Measurements from ENCODE around the gene UBE2D2. TPM values are rescaled to one million over a fixed set of nuclear protein-coding genes. Genes with fewer than 3 reads are reported as not detected.
A peak's percentile ranks its signal among the peaks of the same experiment; 100 is the strongest.
"Not testable (repeated sequence)": the region's sequence is repeated elsewhere in the genome, so short reads cannot be mapped to it uniquely, and the experiment has no call there.

Gene UBE2D2
- total and polyA plus RNA-seq, 2 of the 13 experiments (the other 11 are each of a cell fraction or from before 2014, with no cell fraction given) = 79.1 to 109 TPM

GRCh38 chr5:139512786-139513390 is 48.3 kb upstream of the UBE2D2 start:
- Histone ChIP-seq H3K9ac (ENCODE audit: insufficient read depth, low read depth, low read length) (no peak overlapping the region), H3K4me3 (replicated peaks in 1 of 3; ENCODE audit: insufficient read depth in 1 of 3, low read depth in 2 of 3, low read length in 3 of 3) (no peak overlapping the region), H3K4me1 (ENCODE audit: insufficient read depth, low read length) (peaks cover 11% of the 10 kb centered on the region), H3K36me3 (replicated peaks in 1 of 2; ENCODE audit: control insufficient read depth in 1 of 2, insufficient read depth in 2 of 2, low read length in 2 of 2) (peaks cover 5 to 28% of the 10 kb centered on the region in 2 experiments; a peak in 4 of 5 replicates), H3K9me3 (ENCODE audit: low read length) (no peaks in the 10 kb centered on the region), H2AFZ (ENCODE audit: low read length) (no peak overlapping the region), H3K4me2 (ENCODE audit: low read depth, low read length) (no peak overlapping the region), H3K79me2 (ENCODE audit: insufficient read depth, low read length) (no peaks in the 10 kb centered on the region), H4K20me1 (ENCODE audit: insufficient read depth, low read length) (no peaks in the 10 kb centered on the region), H3K27ac (ENCODE audit: extremely low read length, insufficient read depth, low read length) (no peak overlapping the region), H3K27me3 (ENCODE audit: control insufficient read depth in 1 of 2, insufficient read depth in 2 of 2, low read length in 2 of 2) (no peaks in the 10 kb centered on the region; a peak in 1 of 5 replicates)
- FAIRE-seq (no peak), ATAC-seq (no peak), DNase-seq (ENCODE audit: low spot score) (no peak)
- intact Hi-C loops (cut with micrococcal nuclease; ENCODE audit: unreplicated experiment) = loop anchor here (1.0 kb wide), 1 partner anchor 91 kb away; no protein-coding TSS in a partner anchor
- ChIA-PET POLR2A (interaction anchor here (0.9 to 2.4 kb wide), 6 partner anchors 8 to 91 kb away, joined by 3 to 23 read pairs (median 3); partner anchors contain the start of genes DNAJC18 and UBE2D2), CTCF (ENCODE audit: low intra/inter-chr PET ratio, low total read pairs) (interaction anchor here (1.3 to 3.2 kb wide), 2 partner anchors 90 to 128 kb away, joined by 4 to 60 read pairs; no protein-coding TSS in a partner anchor)
- WGBS (ENCODE audit: low lambda C conversion rate) = 95% methylated on average over 6 of the region's 6 CpGs
- no TSS peak for BruUV-seq (replicated peaks)
- TF ChIP-seq RBM22 (optimal IDR thresholded peaks at IDR 0.05; ENCODE audit: low read length) = peak; percentile 53
- TF ChIP-seq POLR2AphosphoS5 (IDR thresholded peaks at IDR 0.05; ENCODE audit: low read depth, low read length) = 0 out of 2 replicates have a peak, but pooled peaks have one; percentile 36
- 0 out of 2 replicates have a peak, but pooled peaks have one; percentile 3 for TF ChIP-seq ZC3H13 (CRISPR knock-in tag; IDR thresholded peaks at IDR 0.05)
- no peak for TF ChIP-seq ZMYM2 (CRISPR knock-in tag; IDR thresholded peaks at IDR 0.05)
- in situ Hi-C loops (cut with HindIII; ENCODE audit: extremely low pct_ligation_motif_present, low pct_unique_long_range_greater_than_20kb) = no loop called here

- CTCF ChIA-PET (ENCODE audit: low intra/inter-chr PET ratio, low total read pairs) = interaction anchor here (1.3 to 3.2 kb wide), 2 partner anchors 91 to 128 kb away, joined by 4 to 60 read pairs; no protein-coding TSS in a partner anchor
- H3K79me2 ChIP-seq (ENCODE audit: insufficient read depth, low read length); H3K27me3 ChIP-seq (ENCODE audit: control insufficient read depth in 1 of 2, insufficient read depth in 2 of 2, low read length in 2 of 2); H2AFZ ChIP-seq (ENCODE audit: low read length); H3K4me3 ChIP-seq (replicated peaks in 1 of 3; ENCODE audit: insufficient read depth in 1 of 3, low read depth in 2 of 3, low read length in 3 of 3); in situ Hi-C loops (cut with HindIII; ENCODE audit: extremely low pct_ligation_motif_present, low pct_unique_long_range_greater_than_20kb); H3K4me2 ChIP-seq (ENCODE audit: low read depth, low read length); H3K27ac ChIP-seq (ENCODE audit: extremely low read length, insufficient read depth, low read length); H4K20me1 ChIP-seq (ENCODE audit: insufficient read depth, low read length); H3K9ac ChIP-seq (ENCODE audit: insufficient read depth, low read depth, low read length); BruUV-seq (replicated peaks); H3K9me3 ChIP-seq (ENCODE audit: low read length): not testable (repeated sequence)
- DNase-seq (ENCODE audit: low spot score) (peak; percentile 76), ATAC-seq (peak; percentile 75), FAIRE-seq (peak; percentile 74)
- H3K4me1 ChIP-seq (ENCODE audit: insufficient read depth, low read length) = peaks cover 13% of the 10 kb centered on the region
- POLR2A ChIA-PET = interaction anchor here (0.9 to 2.4 kb wide), 6 partner anchors 8 to 91 kb away, joined by 3 to 23 read pairs (median 3); partner anchors contain the start of genes DNAJC18 and UBE2D2
- H3K36me3 ChIP-seq (replicated peaks in 1 of 2; ENCODE audit: control insufficient read depth in 1 of 2, insufficient read depth in 2 of 2, low read length in 2 of 2) = peaks cover 5 to 28% of the 10 kb centered on the region in 2 experiments; a peak in 4 of 5 replicates
- WGBS (ENCODE audit: low lambda C conversion rate) = 82% methylated on average over 5 of the region's 5 CpGs
- intact Hi-C loops (cut with micrococcal nuclease; ENCODE audit: unreplicated experiment) = loop anchor here (1.0 kb wide), 1 partner anchor 91 kb away; no protein-coding TSS in a partner anchor
- TF ChIP-seq SMC3 (IDR thresholded peaks at IDR 0.05; ENCODE audit: low read length) = peak; percentile 93
- 0 out of 2 replicates have a peak, but pooled peaks have one; percentile 50 for TF ChIP-seq KDM2A (CRISPR knock-in tag; IDR thresholded peaks at IDR 0.05; ENCODE audit: borderline replicate concordance, low read depth)
- TF ChIP-seq THAP11 (CRISPR knock-in tag; IDR thresholded peaks at IDR 0.05) = peak; percentile 51; the same call in 1 of the 2 replicates
- TF ChIP-seq RCOR2 (CRISPR knock-in tag; IDR thresholded peaks at IDR 0.05) = peak; percentile 48; the same call in 1 of the 2 replicates
- TF ChIP-seq STAG1 (CRISPR knock-in tag; IDR thresholded peaks at IDR 0.05) = peak; percentile 92
- TF ChIP-seq TEAD3 (CRISPR knock-in tag; optimal IDR thresholded peaks at IDR 0.05; ENCODE audit: borderline replicate concordance) = peak; percentile 33
- TF ChIP-seq ZFX (CRISPR knock-in tag; IDR thresholded peaks at IDR 0.05; ENCODE audit: low read depth) = peak; percentile 67
- peak; percentile 84; the same call in 1 of the 2 replicates for TF ChIP-seq MYC (CRISPR knock-in tag; IDR thresholded peaks at IDR 0.05; ENCODE audit: borderline replicate concordance)
- TF ChIP-seq ZNF501 (CRISPR knock-in tag; IDR thresholded peaks at IDR 0.05) = peak; percentile 53; the same call in 1 of the 2 replicates
- 0 out of 2 replicates have a peak, but pooled peaks have one; percentile 29 for TF ChIP-seq ZNF784 (CRISPR knock-in tag; IDR thresholded peaks at IDR 0.05; ENCODE audit: borderline replicate concordance)
- peak; percentile 65 for TF ChIP-seq TFE3 (CRISPR knock-in tag; IDR thresholded peaks at IDR 0.05)
- 0 out of 2 replicates have a peak, but pooled peaks have one; percentile 26 for TF ChIP-seq KAT8 (CRISPR knock-in tag; IDR thresholded peaks at IDR 0.05)
These were observed 47.7 kb upstream of the UBE2D2 start for GRCh38 chr5:139513434-139513833.
